AG10803 (cell line): ENCODE measurements around the gene OR4E1.

Experiments used
- DNase-seq: peaks from one replicate; pipeline ENCODE4 v3.0.0; 2010; ENCODE audit warnings: low read depth
- H3K4me3 ChIP-seq: 2 replicates; pipeline ENCODE4 v1.5.1; 2011; ENCODE audit warnings: mild to moderate bottlenecking, low read length, control low read depth
- TF ChIP-seq, protein P1 (sequence below): conservative IDR thresholded peaks from 2 replicates; pipeline ENCODE4 v1.5.1; 2011; ENCODE audit warnings: mild to moderate bottlenecking, low read length, control low read depth, inconsistent platforms

Gene OR4E1

DNA sequence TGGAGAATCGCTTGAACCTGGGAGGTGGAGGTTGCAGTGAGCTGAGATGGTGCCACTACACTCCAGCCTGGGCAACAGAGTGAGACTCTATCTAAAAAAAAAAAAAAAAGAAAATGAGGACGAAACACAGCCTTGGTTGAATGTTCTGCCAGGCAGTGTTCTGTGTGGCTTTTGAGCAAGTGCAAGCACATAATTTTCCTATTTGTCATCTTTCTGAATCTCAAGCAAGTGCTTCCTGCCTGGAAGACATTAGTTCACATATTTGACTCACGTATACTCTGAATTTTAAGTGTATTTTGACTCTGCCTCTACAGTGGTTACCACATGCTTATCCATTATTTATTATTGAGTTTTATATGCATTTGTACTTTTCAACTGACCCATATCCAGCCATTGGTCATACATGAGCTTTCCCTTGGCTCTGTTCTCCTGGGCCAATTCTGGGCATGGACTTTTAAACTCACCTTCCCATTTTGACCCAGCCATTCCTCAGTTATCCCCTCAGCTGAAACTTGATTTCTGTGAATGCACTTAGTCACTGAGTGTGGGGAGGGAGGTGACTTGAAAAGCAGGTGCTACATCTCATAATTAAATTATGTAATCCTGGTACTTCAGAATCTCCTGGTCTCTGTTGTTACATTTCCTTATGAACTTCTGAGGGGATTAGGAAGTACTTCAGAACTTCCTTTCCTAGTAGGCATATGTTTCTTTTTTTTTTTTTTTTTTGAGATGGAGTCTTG lies 47.0 kb downstream of the OR4E1 start:
- TF ChIP-seq, protein P1, sequence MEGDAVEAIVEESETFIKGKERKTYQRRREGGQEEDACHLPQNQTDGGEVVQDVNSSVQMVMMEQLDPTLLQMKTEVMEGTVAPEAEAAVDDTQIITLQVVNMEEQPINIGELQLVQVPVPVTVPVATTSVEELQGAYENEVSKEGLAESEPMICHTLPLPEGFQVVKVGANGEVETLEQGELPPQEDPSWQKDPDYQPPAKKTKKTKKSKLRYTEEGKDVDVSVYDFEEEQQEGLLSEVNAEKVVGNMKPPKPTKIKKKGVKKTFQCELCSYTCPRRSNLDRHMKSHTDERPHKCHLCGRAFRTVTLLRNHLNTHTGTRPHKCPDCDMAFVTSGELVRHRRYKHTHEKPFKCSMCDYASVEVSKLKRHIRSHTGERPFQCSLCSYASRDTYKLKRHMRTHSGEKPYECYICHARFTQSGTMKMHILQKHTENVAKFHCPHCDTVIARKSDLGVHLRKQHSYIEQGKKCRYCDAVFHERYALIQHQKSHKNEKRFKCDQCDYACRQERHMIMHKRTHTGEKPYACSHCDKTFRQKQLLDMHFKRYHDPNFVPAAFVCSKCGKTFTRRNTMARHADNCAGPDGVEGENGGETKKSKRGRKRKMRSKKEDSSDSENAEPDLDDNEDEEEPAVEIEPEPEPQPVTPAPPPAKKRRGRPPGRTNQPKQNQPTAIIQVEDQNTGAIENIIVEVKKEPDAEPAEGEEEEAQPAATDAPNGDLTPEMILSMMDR, result no peak
- no peak for DNase-seq
- H3K4me3 ChIP-seq, result no peak overlapping the region
